HCT116 (cell line): ENCODE measurements around the gene RPL7L1.

Source experiments
- CTCF ChIP-seq, 3 experiments: fragments of 200-600 bp in 1 of 3; sonication (generic) in 1 of 3; IDR thresholded peaks in 2 of 3; conservative IDR thresholded peaks in 1 of 3; 2 replicates each; pipeline ENCODE4 v1.5.1; 2012 to 2017; ENCODE audit warnings: low read depth in 2 of 3, low read length in 2 of 3, antibody characterized with exemption in 1 of 3, borderline replicate concordance in 1 of 3, control low read depth in 1 of 3, mild to moderate bottlenecking in 1 of 3, mixed read lengths in 1 of 3, mixed run types in 1 of 3, moderate library complexity in 1 of 3; ENCODE audit not compliant: insufficient read depth in 1 of 3
- POLR2A ChIP-seq: IDR thresholded peaks from 2 replicates; pipeline ENCODE4 v1.7.0; 2011; ENCODE audit warnings: borderline replicate concordance; ENCODE audit not compliant: insufficient read depth, insufficient read length; ENCODE audit errors: extremely low read depth
- POLR2AphosphoS5 ChIP-seq: IDR thresholded peaks from 2 replicates; pipeline ENCODE4 v1.6.1; 2011; ENCODE audit warnings: mild to moderate bottlenecking, low read depth, low read length, moderate library complexity

DNA sequence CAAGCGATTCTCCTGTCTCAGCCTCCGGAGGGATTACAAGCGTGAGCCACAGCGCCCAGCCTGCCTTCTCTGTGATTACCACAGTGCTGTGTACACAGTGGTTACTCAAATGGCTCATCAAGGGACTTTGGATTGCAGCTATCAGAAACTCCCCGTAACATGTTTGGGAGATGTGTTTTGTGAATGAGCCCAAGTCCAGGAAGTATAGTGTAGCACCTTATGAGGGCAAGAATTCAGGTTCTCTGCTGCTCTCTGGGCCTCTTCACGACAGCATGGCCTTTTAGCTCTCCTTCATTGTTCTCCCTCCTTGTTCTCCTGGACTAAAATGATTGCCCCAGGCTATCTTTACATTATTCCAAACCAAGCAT, 34.1 kb upstream of the RPL7L1 start:
- TF ChIP-seq CTCF (IDR thresholded peaks at IDR 0.05 in 2 of 3, conservative IDR thresholded peaks at IDR 0.05 in 1 of 3; ENCODE audit: borderline replicate concordance in 1 of 3, insufficient read depth in 1 of 3, low read depth in 2 of 3, low read length in 2 of 3) (no peak), POLR2AphosphoS5 (no peak), POLR2A (no peak)
